Caco-2 (cell line): ENCODE data around the gene UGT1A3. TPM values are rescaled to one million over a fixed set of nuclear protein-coding genes. Genes with fewer than 3 reads are reported as not detected.

ENCODE experiments used
- BruUV-seq: library from RNA; stranded (reverse); fragments of 400-500 nt; replicated peaks from 2 replicates; lab custom pipeline; 2021; lab: Mats Ljungman, UMichigan
- CTCF ChIA-PET: fragments of 300-600 bp; sonication (Branson Sonifier 250); formaldehyde crosslinking; loops from one replicate; lab custom pipeline; 2022; ENCODE audit warnings: antibody characterized with exemption; lab: Charles Lee
- POLR2A ChIA-PET: fragments of 300-600 bp; sonication (Branson Sonifier 250); formaldehyde crosslinking; loops from one replicate; lab custom pipeline; 2022; ENCODE audit warnings: antibody characterized with exemption; lab: Charles Lee
- DNase-seq, 2 experiments: peaks; one replicate each; pipeline versions ENCODE4 v3.0.0 to v3.0.0-alpha.2; 2020 to 2022
- H3K27me3 ChIP-seq: replicated peaks from 2 replicates; pipeline ENCODE4 v1.6.0; 2011; ENCODE audit warnings: low read length; ENCODE audit not compliant: control insufficient read depth, insufficient read depth
- H3K36me3 ChIP-seq: 2 replicates; pipeline ENCODE4 v1.5.1; 2011; ENCODE audit warnings: low read length; ENCODE audit not compliant: control insufficient read depth, insufficient read depth
- H3K4me1 ChIP-seq: fragments of 250-450 bp; sonication (Bioruptor Pico); 2 replicates; pipeline ENCODE4 v1.5.1; 2020; ENCODE audit warnings: mild to moderate bottlenecking
- H3K4me3 ChIP-seq: 2 replicates; pipeline ENCODE4 v1.5.1; 2011; ENCODE audit warnings: low read depth, mild to moderate bottlenecking, control low read depth, low read length
- H3K9me3 ChIP-seq: fragments of 250-450 bp; sonication (Bioruptor Pico); 2 replicates; pipeline ENCODE4 v1.5.1; 2020; ENCODE audit warnings: mild to moderate bottlenecking, moderate library complexity
- H3K27ac Mint-ChIP-seq: one replicate; pipeline ENCODE4 v1.8.0; 2022; ENCODE audit warnings: mixed read lengths; ENCODE audit not compliant: unreplicated experiment
- H3K27me3 Mint-ChIP-seq: one replicate; pipeline ENCODE4 v1.8.0; 2022; ENCODE audit warnings: mixed read lengths; ENCODE audit not compliant: insufficient read depth, unreplicated experiment
- H3K36me3 Mint-ChIP-seq: one replicate; pipeline ENCODE4 v1.8.0; 2022; ENCODE audit warnings: mild to moderate bottlenecking, mixed read lengths; ENCODE audit not compliant: insufficient read depth, unreplicated experiment
- H3K4me1 Mint-ChIP-seq: one replicate; pipeline ENCODE4 v1.8.0; 2022; ENCODE audit warnings: low read depth, mixed read lengths; ENCODE audit not compliant: unreplicated experiment
- H3K4me3 Mint-ChIP-seq: one replicate; pipeline ENCODE4 v1.8.0; 2022; ENCODE audit warnings: mild to moderate bottlenecking, moderate library complexity, mixed read lengths; ENCODE audit not compliant: unreplicated experiment
- H3K9me3 Mint-ChIP-seq: one replicate; pipeline ENCODE4 v1.8.0; 2022; ENCODE audit warnings: mixed read lengths; ENCODE audit not compliant: unreplicated experiment
- CTCF ChIP-seq, 2 experiments: fragments of 200-600 bp in 1 of 2; IDR thresholded peaks; 1 replicate in 1 of 2; 2 replicates in 1 of 2; pipeline versions ENCODE4 v1.5.1 to v1.8.0; 2011 to 2022; ENCODE audit warnings: antibody characterized with exemption in 1 of 2, control low read depth in 1 of 2, inconsistent platforms in 1 of 2, low read depth in 1 of 2, low read length in 1 of 2, mild to moderate bottlenecking in 1 of 2, moderate library complexity in 1 of 2; ENCODE audit not compliant: insufficient read depth in 1 of 2, severe bottlenecking in 1 of 2, unreplicated experiment in 1 of 2
- intact Hi-C: fragments of 100-400 bp; cut with micrococcal nuclease; formaldehyde crosslinking; loops from one replicate; pipeline ENCODE4 v1.10.0; 2022; ENCODE audit not compliant: unreplicated experiment
- total RNA-seq: library from RNA; stranded (reverse); gene quantifications from 2 replicates; pipeline ENCODE4 v1.2.3, GENCODE V29; 2022

Gene UGT1A3
- total RNA-seq, 1 experiment from 2014 or later = 0.64 TPM

- Histone ChIP-seq H3K36me3 (no peaks in the 10 kb centered on the region), H3K4me1 (no peaks in the 10 kb centered on the region), H3K9me3 (no peaks in the 10 kb centered on the region), H3K27me3 (no peaks in the 10 kb centered on the region), H3K4me3 (no peak overlapping the region)
- no peak for DNase-seq
- peaks cover 10% of the 10 kb centered on the region for H3K9me3 Mint-ChIP-seq
- no peak for TF ChIP-seq CTCF (IDR thresholded peaks at IDR 0.05; ENCODE audit: insufficient read depth in 1 of 2, low read depth in 1 of 2, low read length in 1 of 2, severe bottlenecking in 1 of 2, unreplicated experiment in 1 of 2)
- H3K27ac Mint-ChIP-seq = no peak overlapping the region
- POLR2A ChIA-PET = no interaction called here
- CTCF ChIA-PET = no interaction called here
- intact Hi-C loops = no loop called here
- no peak overlapping the region for H3K4me3 Mint-ChIP-seq
- BruUV-seq = TSS peak; percentile 61
- H3K4me1 Mint-ChIP-seq = no peaks in the 10 kb centered on the region
- H3K36me3 Mint-ChIP-seq = peaks cover 25% of the 10 kb centered on the region
- H3K27me3 Mint-ChIP-seq = no peaks in the 10 kb centered on the region
Measured at GRCh38 chr2:233772583-233772982, 43.7 kb downstream of the UGT1A3 start.

- Histone ChIP-seq H3K4me3 (no peak overlapping the region), H3K36me3 (no peaks in the 10 kb centered on the region), H3K9me3 (no peaks in the 10 kb centered on the region), H3K27me3 (no peaks in the 10 kb centered on the region), H3K4me1 (no peaks in the 10 kb centered on the region)
- no TSS peak for BruUV-seq
- Mint-ChIP-seq H3K4me3 (no peak overlapping the region), H3K27ac (no peak overlapping the region), H3K36me3 (peaks cover 30% of the 10 kb centered on the region), H3K9me3 (peaks cover 10% of the 10 kb centered on the region), H3K27me3 (no peaks in the 10 kb centered on the region), H3K4me1 (no peaks in the 10 kb centered on the region)
- intact Hi-C loops = no loop called here
- DNase-seq = no peak
- POLR2A ChIA-PET = no interaction called here
- CTCF ChIA-PET = no interaction called here
- no peak for TF ChIP-seq CTCF (IDR thresholded peaks at IDR 0.05; ENCODE audit: insufficient read depth in 1 of 2, low read depth in 1 of 2, low read length in 1 of 2, severe bottlenecking in 1 of 2, unreplicated experiment in 1 of 2)
Measured at GRCh38 chr2:233773854-233774253, 45.0 kb downstream of the UGT1A3 start.

GRCh38 chr2:233775414-233775813 lies 46.6 kb downstream of the UGT1A3 start:
- TF ChIP-seq CTCF (IDR thresholded peaks at IDR 0.05; ENCODE audit: insufficient read depth in 1 of 2, low read depth in 1 of 2, low read length in 1 of 2, severe bottlenecking in 1 of 2, unreplicated experiment in 1 of 2) = no peak
- Mint-ChIP-seq H3K36me3 (peaks cover 17% of the 10 kb centered on the region), H3K9me3 (peaks cover 10% of the 10 kb centered on the region), H3K4me1 (no peaks in the 10 kb centered on the region), H3K4me3 (no peak overlapping the region), H3K27ac (no peak overlapping the region), H3K27me3 (no peaks in the 10 kb centered on the region)
- Histone ChIP-seq H3K4me3 (no peak overlapping the region), H3K27me3 (no peaks in the 10 kb centered on the region), H3K4me1 (no peaks in the 10 kb centered on the region), H3K9me3 (no peaks in the 10 kb centered on the region), H3K36me3 (no peaks in the 10 kb centered on the region)
- no TSS peak for BruUV-seq
- DNase-seq = no peak
- POLR2A ChIA-PET = no interaction called here
- CTCF ChIA-PET = no interaction called here
- intact Hi-C loops = no loop called here
